ENCODE results near the gene SLC25A51. TPM values are rescaled to one million over a fixed set of nuclear protein-coding genes. Genes with fewer than 3 reads are reported as not detected.
"Not testable (repeated sequence)": the region's sequence is repeated elsewhere in the genome, so short reads cannot be mapped to it uniquely, and the experiment has no call there.

The SLC25A51 gene
- total RNA-seq, 1 experiment from 2014 or later, result 22.9 TPM

DNA sequence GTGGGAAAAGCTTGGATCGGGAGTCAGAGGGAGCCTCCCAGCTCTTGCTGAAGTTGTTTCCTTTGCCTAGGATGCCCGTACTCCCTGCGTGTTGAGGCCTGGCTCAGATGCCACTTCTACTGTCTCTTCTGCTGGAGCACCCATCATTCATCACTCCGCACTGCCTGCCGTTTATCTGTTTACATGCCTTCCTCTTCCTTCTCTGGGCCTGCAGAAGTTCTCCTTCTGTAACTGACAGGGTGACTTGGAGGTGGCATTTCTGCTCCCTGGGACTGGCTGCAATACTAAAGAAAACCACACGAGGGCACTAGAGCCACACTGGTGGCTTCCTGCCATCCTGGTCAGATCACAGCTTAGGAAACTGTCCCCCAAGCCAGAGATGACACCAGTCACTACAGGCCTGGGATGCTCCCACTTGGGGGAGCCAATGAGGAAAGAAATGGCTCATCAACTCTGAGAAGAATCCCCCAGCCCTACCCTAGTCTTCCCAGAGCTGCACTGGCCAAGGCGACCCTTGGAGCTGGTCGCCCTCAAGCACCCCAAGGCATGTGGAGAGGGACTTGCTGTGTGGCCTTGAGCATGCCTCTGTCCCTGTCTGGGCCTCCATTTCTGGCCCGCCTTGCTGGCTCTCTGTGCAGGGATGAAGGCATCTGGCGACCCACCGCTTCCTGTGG is 9.7 kb upstream of the SLC25A51 start:
- in situ Hi-C loops (cut with HindIII; ENCODE audit: low pct_unique_long_range_greater_than_20kb, low sequenced_read_pairs), result loop anchor here (25.0 kb wide), 1 partner anchor 424 kb away; no protein-coding TSS in a partner anchor
- peak; percentile 72 for DNase-seq (ENCODE audit: low read depth)

DNA sequence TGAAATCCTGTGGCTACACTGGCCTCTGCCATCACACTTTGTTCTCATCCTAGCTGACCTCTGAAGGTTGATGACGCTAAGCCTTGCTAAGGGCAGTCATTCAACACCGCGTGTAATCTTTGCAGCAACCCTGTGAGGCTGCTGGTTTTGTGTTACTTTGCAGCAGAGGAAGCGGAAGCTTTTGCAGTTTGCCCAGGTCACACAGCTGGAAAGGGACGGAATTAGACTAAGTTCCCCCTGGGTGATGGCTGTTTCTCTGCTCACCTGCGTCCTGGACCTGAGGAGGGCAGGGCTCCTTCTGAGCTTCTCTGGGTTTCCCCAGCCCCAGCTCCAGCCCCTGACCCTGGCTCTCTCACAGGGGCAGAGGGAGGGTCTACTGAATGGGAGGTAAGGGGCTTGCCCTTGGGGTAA is 7.3 kb upstream of the SLC25A51 start:
- in situ Hi-C loops (cut with HindIII; ENCODE audit: low pct_unique_long_range_greater_than_20kb, low sequenced_read_pairs), result loop anchor here (25.0 kb wide), 1 partner anchor 426 kb away; no protein-coding TSS in a partner anchor
- no peak for DNase-seq (ENCODE audit: low read depth)

DNA sequence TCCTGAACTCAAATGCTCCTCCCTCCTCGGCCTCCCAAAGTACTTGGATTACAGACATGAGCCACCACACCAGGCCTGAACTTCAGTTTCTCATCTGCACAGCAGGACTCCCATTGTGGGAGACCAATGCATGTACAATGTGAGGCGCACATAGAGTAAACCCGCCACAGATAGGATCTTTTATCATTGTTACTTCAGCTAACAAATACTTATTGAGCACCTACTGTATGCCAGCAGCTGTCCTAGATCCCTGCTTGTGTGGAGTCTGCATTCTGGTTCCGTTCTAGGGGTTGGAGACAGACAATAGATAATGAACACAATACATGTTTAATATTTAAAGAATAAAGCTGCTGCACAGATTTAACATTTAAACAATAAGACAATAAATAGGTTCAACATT is 6.3 kb upstream of the SLC25A51 start:
- DNase-seq (ENCODE audit: low read depth), result no peak

DNA sequence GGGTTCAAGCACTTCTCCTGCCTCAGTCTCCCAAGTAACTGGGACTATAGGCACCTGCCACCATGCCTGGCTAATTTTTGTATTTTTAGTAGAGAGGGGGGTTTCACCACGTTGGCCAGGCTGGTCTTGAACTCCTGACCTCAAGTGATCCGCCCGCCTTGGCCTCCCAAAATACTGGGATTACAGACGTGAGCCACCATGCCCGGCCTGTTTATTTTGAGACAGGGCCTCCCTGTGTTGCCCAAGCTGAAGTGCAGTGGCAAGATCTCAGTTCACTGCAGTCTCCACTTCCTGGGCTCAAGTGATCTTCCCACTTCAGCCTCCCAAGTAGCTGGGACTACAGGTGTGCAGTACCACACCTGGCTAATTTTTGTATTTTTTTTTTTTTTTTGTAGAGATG is 5.9 kb upstream of the SLC25A51 start:
- not testable (repeated sequence) for DNase-seq (ENCODE audit: low read depth)
- in situ Hi-C loops (cut with HindIII; ENCODE audit: low pct_unique_long_range_greater_than_20kb, low sequenced_read_pairs), result loop anchor here (25.0 kb wide), 1 partner anchor 427 kb away; no protein-coding TSS in a partner anchor

More for the DNA sequence above, 6.3 kb upstream of the SLC25A51 start:
- in situ Hi-C loops (cut with HindIII; ENCODE audit: low pct_unique_long_range_greater_than_20kb, low sequenced_read_pairs), result loop anchor here (25.0 kb wide), 1 partner anchor 427 kb away; no protein-coding TSS in a partner anchor

DNA sequence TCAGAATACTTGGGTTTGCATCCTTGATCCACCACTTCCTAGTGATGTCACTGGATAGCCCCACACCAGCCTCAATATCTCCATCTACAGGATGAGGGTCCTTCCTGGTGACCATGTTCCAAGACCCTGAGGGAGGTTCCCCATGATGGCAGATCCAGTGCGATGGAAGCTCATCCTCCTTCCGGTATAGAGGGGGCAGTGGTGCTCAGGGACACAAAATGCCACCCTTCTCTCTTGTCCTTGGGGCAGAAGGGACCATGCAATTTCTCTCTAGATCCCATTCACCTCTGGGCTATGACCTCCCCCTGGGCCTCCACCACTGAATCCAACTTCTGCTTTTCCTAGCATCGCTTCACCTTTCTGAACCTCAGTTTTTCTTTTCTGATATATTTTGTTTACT is 5.4 kb upstream of the SLC25A51 start:
- no peak for DNase-seq (ENCODE audit: low read depth)
- in situ Hi-C loops (cut with HindIII; ENCODE audit: low pct_unique_long_range_greater_than_20kb, low sequenced_read_pairs), result loop anchor here (25.0 kb wide), 1 partner anchor 428 kb away; no protein-coding TSS in a partner anchor

DNA sequence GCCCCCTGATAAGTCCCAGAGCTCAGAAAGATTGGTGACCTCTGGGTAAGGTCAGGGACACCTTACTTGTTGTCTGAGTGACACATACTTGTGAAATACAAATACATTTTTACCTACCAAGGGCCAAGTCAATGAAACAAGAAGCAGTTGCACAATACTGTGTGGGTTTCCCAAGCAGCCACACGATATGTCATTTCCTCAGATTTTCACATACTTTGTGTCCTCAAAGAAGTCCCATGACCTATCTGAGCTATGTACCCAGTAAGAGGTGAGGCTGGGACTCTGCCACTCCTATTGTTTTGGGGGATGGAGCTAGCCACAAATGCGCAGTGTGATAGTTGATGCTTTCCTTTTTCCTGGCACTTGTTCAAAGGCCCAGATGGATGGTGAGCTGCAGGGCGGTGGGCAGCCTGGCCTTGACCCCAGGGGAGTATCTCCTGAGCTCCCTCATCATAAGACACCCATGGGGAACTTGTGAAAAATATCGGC is 4.8 kb upstream of the SLC25A51 start:
- no peak for DNase-seq (ENCODE audit: low read depth)
- in situ Hi-C loops (cut with HindIII; ENCODE audit: low pct_unique_long_range_greater_than_20kb, low sequenced_read_pairs), result loop anchor here (25.0 kb wide), 1 partner anchor 429 kb away; no protein-coding TSS in a partner anchor

DNA sequence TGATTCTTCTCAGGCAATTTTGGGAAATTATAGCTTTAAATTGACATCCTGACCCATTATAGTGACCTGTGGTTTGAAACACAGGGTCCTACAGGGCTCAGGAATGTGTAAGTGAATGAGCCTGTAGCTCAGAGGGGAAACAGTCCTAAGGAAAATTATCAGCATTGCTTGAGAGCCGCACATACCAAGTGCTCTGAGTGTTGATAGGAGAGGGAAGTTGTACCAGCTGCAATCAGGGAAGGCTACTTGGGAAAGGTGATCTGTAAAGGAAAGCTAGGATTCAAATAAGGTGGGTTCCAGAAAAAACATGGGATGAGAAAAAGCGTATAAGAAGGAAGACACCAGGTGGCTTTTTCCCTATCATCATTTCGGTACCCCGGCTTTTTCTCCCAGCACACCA is 4.4 kb upstream of the SLC25A51 start:
- no peak for DNase-seq (ENCODE audit: low read depth)
- in situ Hi-C loops (cut with HindIII; ENCODE audit: low pct_unique_long_range_greater_than_20kb, low sequenced_read_pairs), result loop anchor here (25.0 kb wide), 1 partner anchor 429 kb away; no protein-coding TSS in a partner anchor

DNA sequence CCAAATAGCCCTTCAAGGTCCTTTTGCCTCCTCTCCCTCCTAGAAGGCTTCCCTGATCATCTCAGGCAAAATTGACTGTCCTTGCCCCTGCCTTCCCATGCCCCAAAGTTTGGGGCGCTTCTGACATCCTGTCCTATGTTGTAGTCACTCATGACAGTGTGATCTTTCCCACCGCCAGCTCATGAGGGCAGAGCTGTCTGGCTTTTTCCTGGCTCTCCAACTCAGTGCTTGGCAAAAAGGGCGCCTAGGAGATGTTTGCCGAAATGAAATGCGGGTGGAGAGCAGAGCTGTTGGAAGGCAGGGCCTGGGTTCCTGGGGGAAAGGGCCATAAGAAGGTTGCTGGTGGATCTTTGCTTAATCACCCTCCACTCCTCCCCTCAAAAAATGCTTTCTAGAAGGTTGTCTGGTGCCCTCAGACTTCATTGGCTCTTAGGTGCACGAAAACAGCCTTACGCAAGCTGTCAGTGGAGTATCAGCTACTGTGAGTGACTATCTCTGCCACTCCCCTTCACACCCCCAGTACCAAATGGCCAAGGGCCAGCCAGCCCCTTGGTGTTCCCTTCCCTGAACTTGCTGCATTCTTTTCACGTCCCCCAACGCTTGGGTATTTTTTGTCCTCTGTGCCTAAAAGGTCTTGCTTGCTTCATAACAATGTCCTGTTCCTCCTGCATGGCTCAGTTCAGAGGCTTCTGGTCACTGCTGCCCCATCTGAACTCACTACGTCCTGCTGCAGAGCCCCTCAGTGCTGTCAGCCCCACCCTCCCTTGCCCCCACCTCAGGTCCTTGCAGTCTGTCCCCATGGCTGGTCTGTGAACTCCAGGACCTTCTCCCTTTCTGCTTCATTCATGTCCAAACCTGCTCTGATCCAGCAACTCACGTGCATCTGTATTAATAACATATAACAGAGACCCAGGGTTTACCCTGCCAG is 2.6 kb upstream of the SLC25A51 start:
- in situ Hi-C loops (cut with HindIII; ENCODE audit: low pct_unique_long_range_greater_than_20kb, low sequenced_read_pairs), result loop anchor here (25.0 kb wide), 1 partner anchor 431 kb away; no protein-coding TSS in a partner anchor
- DNase-seq (ENCODE audit: low read depth), result no peak

DNA sequence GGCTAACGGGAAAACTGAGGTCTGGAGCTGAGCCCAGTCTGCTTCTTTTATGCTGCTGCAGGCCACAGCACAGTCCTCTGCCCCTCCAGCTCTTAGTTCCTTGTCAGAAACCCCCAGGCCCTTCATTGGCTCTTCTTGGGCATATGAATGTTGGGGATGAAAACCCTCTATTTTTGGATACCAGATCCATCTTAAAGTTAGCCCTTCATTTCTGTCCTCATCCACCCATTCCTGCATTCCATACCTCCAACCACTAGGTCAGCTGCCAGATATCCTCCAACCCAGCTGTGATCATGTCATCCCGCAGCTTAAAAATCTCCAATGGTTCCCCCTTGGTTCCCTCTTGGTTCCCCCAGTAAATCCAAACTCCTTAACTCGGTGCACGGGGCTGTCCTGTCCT is 1.8 kb upstream of the SLC25A51 start:
- in situ Hi-C loops (cut with HindIII; ENCODE audit: low pct_unique_long_range_greater_than_20kb, low sequenced_read_pairs), result loop anchor here (25.0 kb wide), 1 partner anchor 432 kb away; no protein-coding TSS in a partner anchor

DNA sequence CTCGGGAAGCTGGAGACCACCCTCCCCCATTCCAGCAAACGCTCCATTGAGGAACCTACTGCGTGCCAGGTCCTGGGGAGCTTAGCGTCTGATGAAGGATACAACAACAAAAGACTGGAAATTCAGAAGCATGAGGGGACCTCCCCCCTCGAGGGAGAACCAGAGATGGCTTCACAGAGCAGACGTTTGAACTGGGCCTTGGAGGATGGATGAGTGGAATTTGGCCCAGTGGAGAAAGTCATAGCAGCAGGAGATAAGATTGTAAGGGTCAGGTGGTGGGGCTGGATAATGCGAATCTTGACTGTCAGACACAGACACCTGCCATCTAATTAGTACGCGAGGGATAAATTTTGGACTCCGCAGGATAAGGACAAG is 1.2 kb upstream of the SLC25A51 start:
- DNase-seq (ENCODE audit: low read depth), result no peak
- in situ Hi-C loops (cut with HindIII; ENCODE audit: low pct_unique_long_range_greater_than_20kb, low sequenced_read_pairs), result loop anchor here (25.0 kb wide), 1 partner anchor 432 kb away; no protein-coding TSS in a partner anchor

More for the DNA sequence above, 1.8 kb upstream of the SLC25A51 start:
- DNase-seq (ENCODE audit: low read depth), result no peak

DNA sequence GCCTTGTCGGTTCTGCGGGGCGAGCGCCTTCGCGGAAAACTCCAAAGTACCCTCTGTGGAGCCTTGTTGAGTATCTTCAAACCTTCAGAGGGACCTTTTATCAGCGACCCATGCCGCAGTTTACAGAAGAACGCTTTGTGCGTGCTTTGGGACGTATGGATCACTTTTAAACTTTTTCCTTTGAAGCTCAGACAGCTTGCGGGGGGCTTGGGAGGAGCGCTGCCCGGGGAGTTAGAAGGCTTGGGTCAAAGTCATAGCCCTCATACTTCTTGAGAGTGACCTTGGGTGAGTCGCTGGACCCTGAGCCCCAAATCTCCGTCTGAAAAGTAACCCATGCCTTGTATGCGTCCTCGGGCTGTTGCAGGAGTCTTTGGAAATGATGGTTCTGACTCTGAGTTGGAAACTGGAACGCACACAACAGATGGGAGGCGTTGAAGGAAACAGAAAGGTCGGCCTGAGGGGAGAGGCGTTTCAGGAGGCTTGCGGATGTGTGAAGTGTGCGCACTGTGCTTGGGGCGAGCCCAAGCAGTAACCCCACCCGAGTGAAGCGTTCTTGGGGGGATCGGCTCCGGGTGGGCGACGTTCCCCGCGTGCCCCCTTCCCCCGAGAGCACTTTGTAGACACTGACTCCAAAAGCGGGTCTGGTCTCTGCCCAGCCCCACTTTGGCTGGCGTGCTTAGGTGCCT is 661 bp upstream of the SLC25A51 start:
- in situ Hi-C loops (cut with HindIII; ENCODE audit: low pct_unique_long_range_greater_than_20kb, low sequenced_read_pairs), result loop anchor here (25.0 kb wide), 1 partner anchor 433 kb away; no protein-coding TSS in a partner anchor
- no peak for DNase-seq (ENCODE audit: low read depth)

DNA sequence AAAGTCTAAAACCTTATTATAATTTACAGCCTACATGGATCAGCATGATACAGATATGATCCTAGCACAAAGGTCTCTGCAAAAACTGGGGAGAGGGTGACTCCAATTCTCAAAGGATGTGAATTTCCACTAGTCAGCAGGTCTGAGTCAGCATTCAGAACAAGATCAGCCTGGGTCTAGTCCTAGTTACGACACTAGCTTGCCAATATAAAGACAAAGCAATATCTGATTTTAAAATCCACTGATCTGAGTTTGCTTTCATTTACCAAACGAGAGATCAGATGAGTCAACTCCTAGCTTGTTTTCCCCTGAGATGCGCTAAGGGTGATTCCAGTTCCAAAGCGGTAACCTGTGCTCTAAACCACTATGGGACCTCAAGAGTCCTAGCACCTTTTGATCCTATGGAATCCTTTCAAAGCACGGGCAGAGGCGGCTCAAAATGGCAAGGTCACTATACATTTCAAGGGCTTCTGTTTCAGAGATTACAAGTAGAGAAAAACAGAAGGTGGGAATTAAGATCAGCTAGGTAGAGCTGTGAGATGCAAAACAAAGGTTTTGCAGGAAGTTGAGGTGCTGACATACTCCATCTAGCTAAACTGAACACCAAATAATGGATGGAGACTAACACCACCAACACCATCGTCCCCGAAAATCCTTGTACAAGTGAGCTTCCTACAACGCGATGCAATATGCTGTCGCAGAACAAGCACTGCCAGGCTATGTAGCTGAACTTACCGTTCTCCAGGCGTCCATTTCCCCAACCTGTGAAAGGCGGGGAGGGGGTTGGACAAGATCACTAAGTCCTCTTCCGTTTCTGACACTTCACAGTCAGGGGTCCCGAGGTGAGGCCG is 906 bp downstream of the SLC25A51 start:
- DNase-seq (ENCODE audit: low read depth), result no peak
- in situ Hi-C loops (cut with HindIII; ENCODE audit: low pct_unique_long_range_greater_than_20kb, low sequenced_read_pairs), result loop anchor here (25.0 kb wide), 1 partner anchor 434 kb away; no protein-coding TSS in a partner anchor

DNA sequence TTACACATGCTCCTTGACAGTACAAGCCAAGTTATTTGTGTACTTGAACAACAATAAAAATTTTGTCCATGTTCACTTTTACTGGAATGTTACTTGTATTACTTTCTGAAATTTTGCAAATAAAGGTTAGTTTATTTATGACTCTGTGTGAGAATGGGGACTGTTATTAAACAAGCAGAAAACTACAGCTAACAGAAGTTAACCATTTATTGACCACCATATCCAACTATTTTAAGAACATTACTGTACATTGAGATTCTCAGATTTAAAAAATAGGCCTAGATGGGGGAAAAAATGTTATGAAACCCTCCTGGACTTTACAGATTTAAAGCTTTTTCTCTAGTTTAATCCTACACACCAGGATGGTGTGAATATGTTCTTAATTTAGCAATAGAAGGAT is 1.8 kb downstream of the SLC25A51 start:
- DNase-seq (ENCODE audit: low read depth), result no peak
- in situ Hi-C loops (cut with HindIII; ENCODE audit: low pct_unique_long_range_greater_than_20kb, low sequenced_read_pairs), result loop anchor here (25.0 kb wide), 1 partner anchor 435 kb away; no protein-coding TSS in a partner anchor

DNA sequence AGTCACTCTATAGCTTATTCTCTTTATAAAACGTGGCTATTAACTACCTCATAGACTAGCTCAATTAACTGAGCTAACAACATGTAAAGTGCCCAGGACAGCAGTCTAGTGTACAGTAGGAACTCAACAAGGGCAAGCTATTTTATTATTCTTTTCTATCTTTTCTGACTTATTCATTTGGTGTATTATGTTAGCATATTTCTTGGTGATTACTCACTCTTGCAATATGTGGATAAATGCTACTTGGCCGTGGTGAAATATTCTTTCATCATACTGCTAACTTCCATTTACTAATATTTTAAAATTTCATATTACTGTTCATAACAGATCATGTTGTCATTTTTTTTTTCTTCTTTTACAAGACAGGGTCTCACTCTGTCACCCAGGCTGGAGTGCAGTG is 4.9 kb downstream of the SLC25A51 start:
- in situ Hi-C loops (cut with HindIII; ENCODE audit: low pct_unique_long_range_greater_than_20kb, low sequenced_read_pairs), result no loop called here
- no peak for DNase-seq (ENCODE audit: low read depth)

DNA sequence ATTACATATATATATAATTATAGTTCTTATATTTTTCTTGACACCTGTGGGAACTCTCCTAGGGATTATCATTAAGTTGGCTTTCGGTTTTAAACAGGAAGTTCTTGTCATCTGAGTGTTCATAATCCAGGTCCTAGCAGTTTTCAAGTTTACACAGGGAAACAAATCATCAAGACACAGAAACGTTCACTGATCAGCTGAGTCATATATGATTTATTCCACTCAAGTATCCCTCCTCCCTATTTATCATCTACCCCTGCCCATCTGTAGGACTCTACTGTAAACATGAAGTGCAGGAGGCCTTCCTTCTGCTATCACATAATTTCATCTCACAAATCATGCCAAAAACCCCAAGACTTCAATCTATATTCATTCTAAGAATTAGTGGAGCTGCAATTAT is 6.3 kb downstream of the SLC25A51 start:
- DNase-seq (ENCODE audit: low read depth), result no peak
- in situ Hi-C loops (cut with HindIII; ENCODE audit: low pct_unique_long_range_greater_than_20kb, low sequenced_read_pairs), result no loop called here

DNA sequence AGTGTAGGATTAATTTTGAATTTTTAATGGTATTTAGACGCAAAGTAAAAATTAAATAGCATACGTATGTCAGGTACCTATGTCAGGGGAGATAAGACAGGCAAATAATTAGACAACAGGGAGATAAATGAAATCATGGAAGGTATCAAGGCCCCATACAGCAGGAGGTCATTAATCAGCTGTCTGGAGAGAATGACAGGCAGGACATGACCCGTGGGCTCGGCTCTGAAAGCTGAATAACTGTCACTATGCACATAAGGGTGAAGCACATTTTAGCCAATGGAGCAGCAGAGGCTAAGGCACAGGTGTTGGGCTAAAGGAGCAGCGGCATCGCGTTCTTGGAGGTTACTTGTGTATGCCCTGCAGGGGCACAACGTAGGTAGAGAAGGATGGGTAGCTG is 11.9 kb downstream of the SLC25A51 start:
- in situ Hi-C loops (cut with HindIII; ENCODE audit: low pct_unique_long_range_greater_than_20kb, low sequenced_read_pairs), result no loop called here
- no peak for DNase-seq (ENCODE audit: low read depth)

DNA sequence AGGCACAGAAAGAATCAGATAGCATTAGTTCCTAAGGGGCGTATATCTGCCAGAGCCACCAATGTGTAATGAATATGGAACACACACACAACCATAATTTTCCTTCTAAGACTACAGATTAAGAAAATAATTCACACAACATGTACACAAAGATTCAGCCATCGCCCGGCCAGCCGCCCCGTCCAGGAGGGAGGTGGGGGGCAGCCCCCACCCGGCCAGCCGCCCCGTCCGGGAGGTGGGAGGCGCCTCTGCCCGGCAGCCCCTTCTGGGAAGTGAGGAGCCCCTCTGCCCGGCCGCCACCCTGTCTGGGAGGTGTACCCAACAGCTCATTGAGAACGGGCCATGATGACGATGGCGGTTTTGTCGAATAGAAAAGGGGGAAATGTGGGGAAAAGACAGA is 12.9 kb downstream of the SLC25A51 start:
- in situ Hi-C loops (cut with HindIII; ENCODE audit: low pct_unique_long_range_greater_than_20kb, low sequenced_read_pairs), result not testable (repeated sequence)

More for the DNA sequence above, 12.9 kb downstream of the SLC25A51 start:
- DNase-seq (ENCODE audit: low read depth), result not testable (repeated sequence)
